HepG2 (cell line): ENCODE results near the gene ABCC1. TPM values are rescaled to one million over a fixed set of nuclear protein-coding genes. Genes with fewer than 3 reads are reported as not detected.
A peak's percentile ranks its signal among the peaks of the same experiment; 100 is the strongest.

Source experiments
- AKAP8 ChIP-seq: sonication (generic); formaldehyde crosslinking; IDR thresholded peaks from 2 replicates; pipeline ENCODE4 v1.5.1; 2020; ENCODE audit warnings: mild to moderate bottlenecking, missing genetic modification reagents
- ESRRA ChIP-seq: sonication (generic); formaldehyde crosslinking; IDR thresholded peaks from 2 replicates; pipeline ENCODE4 v1.5.1; 2020; ENCODE audit warnings: mild to moderate bottlenecking, low read depth, missing genetic modification reagents
- FOXC1 ChIP-seq: sonication (generic); formaldehyde crosslinking; IDR thresholded peaks from 2 replicates; pipeline ENCODE4 v1.8.0; 2022; ENCODE audit warnings: mild to moderate bottlenecking, missing genetic modification reagents, borderline replicate concordance
- IKZF4 ChIP-seq: sonication (generic); formaldehyde crosslinking; IDR thresholded peaks from 2 replicates; pipeline ENCODE4 v1.5.1; 2020; ENCODE audit warnings: borderline replicate concordance, mild to moderate bottlenecking, low read depth, missing genetic modification reagents; ENCODE audit errors: not compliant biosample characterization
- MAFF ChIP-seq: IDR thresholded peaks from 2 replicates; pipeline ENCODE4 v1.6.1; 2011; ENCODE audit warnings: low read depth, low read length, improper control_type of control experiment
- MTF1 ChIP-seq: sonication (generic); formaldehyde crosslinking; IDR thresholded peaks from 2 replicates; pipeline ENCODE4 v1.5.0; 2020; ENCODE audit warnings: missing genetic modification reagents
- NCOA1 ChIP-seq: sonication (generic); formaldehyde crosslinking; IDR thresholded peaks from 2 replicates; pipeline ENCODE4 v1.9.0; 2021; ENCODE audit warnings: missing genetic modification reagents
- REL ChIP-seq: sonication (generic); formaldehyde crosslinking; conservative IDR thresholded peaks from 2 replicates; pipeline ENCODE4 v1.8.0; 2022; ENCODE audit warnings: mild to moderate bottlenecking, missing genetic modification reagents, moderate library complexity
- SALL1 ChIP-seq: sonication (generic); formaldehyde crosslinking; IDR thresholded peaks from 2 replicates; pipeline ENCODE4 v1.8.0; 2022; ENCODE audit warnings: mild to moderate bottlenecking, missing genetic modification reagents
- SIN3A ChIP-seq: IDR thresholded peaks from 2 replicates; pipeline ENCODE4 v1.6.1; 2011; ENCODE audit warnings: low read depth, mild to moderate bottlenecking, control low read depth, low read length, borderline replicate concordance
- ZBTB7A ChIP-seq: sonication (generic); formaldehyde crosslinking; IDR thresholded peaks from 2 replicates; pipeline ENCODE4 v1.8.0; 2022; ENCODE audit warnings: mild to moderate bottlenecking, missing genetic modification reagents
- ZFP36L2 ChIP-seq: sonication (generic); formaldehyde crosslinking; IDR thresholded peaks from 2 replicates; pipeline ENCODE4 v1.4.0; 2020; ENCODE audit warnings: missing genetic modification reagents
- ZNF235 ChIP-seq: sonication (generic); formaldehyde crosslinking; IDR thresholded peaks from 2 replicates; pipeline ENCODE4 v1.8.1; 2023; ENCODE audit warnings: mild to moderate bottlenecking, missing genetic modification reagents, borderline replicate concordance
- ZNF326 ChIP-seq: sonication (generic); formaldehyde crosslinking; IDR thresholded peaks from 2 replicates; pipeline ENCODE4 v1.4.0; 2020; ENCODE audit warnings: missing genetic modification reagents, borderline replicate concordance
- ZNF354B ChIP-seq: sonication (generic); formaldehyde crosslinking; IDR thresholded peaks from 2 replicates; pipeline ENCODE4 v1.8.0; 2022; ENCODE audit warnings: mild to moderate bottlenecking, missing genetic modification reagents
- ZNF430 ChIP-seq: sonication (generic); formaldehyde crosslinking; IDR thresholded peaks from 2 replicates; pipeline ENCODE4 v1.9.0; 2021; ENCODE audit warnings: mild to moderate bottlenecking, missing genetic modification reagents
- ZNF781 ChIP-seq: sonication (generic); formaldehyde crosslinking; IDR thresholded peaks from 2 replicates; pipeline ENCODE4 v1.5.1; 2020; ENCODE audit warnings: borderline replicate concordance, mild to moderate bottlenecking, missing genetic modification reagents; ENCODE audit errors: not compliant biosample characterization
- polyA plus RNA-seq, 8 experiments: library from polyadenylated mRNA; depleted of rRNA in 3 of 8; stranded (reverse) in 7 of 8; unstranded in 1 of 8; fragments of >200 nt; fragmentation: Illumina TruSeq in 4 of 8; extraction: Trizol in 4 of 8; gene quantifications; 2 replicates each; pipeline versions ENCODE4 v1.2.1 to v1.2.3, GENCODE V29; 2011 to 2016; ENCODE audit warnings: low read depth in 4 of 8, missing spikeins in 1 of 8, mixed read lengths in 1 of 8; ENCODE audit not compliant: insufficient read depth in 1 of 8
- total RNA-seq, 5 experiments: library from RNA; depleted of rRNA; stranded (reverse); fragments of >200 nt; fragmentation: Illumina TruSeq; extraction: Trizol; gene quantifications; 2 replicates each; pipeline ENCODE4 v1.2.3, GENCODE V29; 2016; ENCODE audit warnings: low read depth in 1 of 5
- TF ChIP-seq, protein P1 (sequence below): sonication (generic); formaldehyde crosslinking; IDR thresholded peaks from 2 replicates; pipeline ENCODE4 v1.4.0; 2020; ENCODE audit warnings: mild to moderate bottlenecking, low read depth, missing genetic modification reagents
- TF ChIP-seq, protein P2 (sequence below): sonication (generic); formaldehyde crosslinking; IDR thresholded peaks from 2 replicates; pipeline ENCODE4; 2020; ENCODE audit warnings: missing genetic modification reagents, mild to moderate bottlenecking, borderline replicate concordance
- TF ChIP-seq, protein P3 (sequence below): sonication (generic); formaldehyde crosslinking; IDR thresholded peaks from 2 replicates; pipeline ENCODE4 v1.4.0; 2020; ENCODE audit warnings: missing genetic modification reagents
- TF ChIP-seq, protein P4 (sequence below): sonication (generic); formaldehyde crosslinking; IDR thresholded peaks from 2 replicates; pipeline ENCODE4 v1.5.1; 2020; ENCODE audit warnings: mild to moderate bottlenecking, missing genetic modification reagents, borderline replicate concordance

ABCC1 gene
- total and polyA plus RNA-seq, 2 of the 13 experiments (the other 11 are each of a cell fraction or from before 2014, with no cell fraction given), result 13.0 to 30.6 TPM

DNA sequence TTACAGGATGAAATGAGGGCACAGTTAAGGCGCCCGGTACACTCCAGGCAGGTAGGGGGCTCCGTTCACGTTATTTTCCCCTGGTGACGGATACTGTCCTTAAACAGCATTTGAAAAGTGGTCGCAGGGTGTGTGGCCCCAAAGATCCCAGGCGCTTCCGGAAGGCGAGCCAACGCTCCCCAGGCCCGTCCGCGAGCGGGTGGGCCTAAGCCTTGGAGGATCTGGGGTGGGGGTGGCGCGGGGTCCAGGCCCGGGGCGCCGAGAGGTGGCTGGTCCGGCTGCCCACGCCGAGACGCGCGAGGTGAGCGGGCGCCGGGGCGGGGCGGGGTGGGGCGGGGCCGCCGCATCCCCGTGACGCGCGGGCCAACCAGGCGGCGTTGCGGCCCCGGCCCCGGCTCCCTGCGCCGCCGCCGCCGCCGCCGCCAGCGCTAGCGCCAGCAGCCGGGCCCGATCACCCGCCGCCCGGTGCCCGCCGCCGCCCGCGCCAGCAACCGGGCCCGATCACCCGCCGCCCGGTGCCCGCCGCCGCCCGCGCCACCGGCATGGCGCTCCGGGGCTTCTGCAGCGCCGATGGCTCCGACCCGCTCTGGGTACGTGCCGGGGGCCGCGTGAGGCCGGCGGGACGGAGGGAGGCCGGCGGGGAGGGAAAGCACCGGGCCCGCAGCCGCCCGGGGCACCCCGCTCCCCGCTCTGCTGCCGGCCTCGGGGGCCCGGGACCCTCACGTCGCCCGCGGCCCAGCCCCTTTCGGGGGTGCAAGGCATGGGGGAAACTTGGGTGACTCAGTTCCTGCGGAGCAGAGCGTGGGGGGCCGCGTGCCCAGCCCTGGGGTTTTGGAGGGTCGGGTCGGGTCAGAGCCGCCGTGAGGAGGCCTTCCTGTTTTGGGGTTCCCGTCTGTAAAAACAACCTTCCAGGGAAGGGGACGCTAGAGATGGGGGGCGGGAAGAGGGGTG is at the start of gene ABCC1 (continued):
- TF ChIP-seq, protein P1, sequence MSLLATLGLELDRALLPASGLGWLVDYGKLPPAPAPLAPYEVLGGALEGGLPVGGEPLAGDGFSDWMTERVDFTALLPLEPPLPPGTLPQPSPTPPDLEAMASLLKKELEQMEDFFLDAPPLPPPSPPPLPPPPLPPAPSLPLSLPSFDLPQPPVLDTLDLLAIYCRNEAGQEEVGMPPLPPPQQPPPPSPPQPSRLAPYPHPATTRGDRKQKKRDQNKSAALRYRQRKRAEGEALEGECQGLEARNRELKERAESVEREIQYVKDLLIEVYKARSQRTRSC (CRISPR knock-in tag), result no peak
- no peak for TF ChIP-seq ZNF430
- no peak for TF ChIP-seq MAFF
- TF ChIP-seq, protein P2, sequence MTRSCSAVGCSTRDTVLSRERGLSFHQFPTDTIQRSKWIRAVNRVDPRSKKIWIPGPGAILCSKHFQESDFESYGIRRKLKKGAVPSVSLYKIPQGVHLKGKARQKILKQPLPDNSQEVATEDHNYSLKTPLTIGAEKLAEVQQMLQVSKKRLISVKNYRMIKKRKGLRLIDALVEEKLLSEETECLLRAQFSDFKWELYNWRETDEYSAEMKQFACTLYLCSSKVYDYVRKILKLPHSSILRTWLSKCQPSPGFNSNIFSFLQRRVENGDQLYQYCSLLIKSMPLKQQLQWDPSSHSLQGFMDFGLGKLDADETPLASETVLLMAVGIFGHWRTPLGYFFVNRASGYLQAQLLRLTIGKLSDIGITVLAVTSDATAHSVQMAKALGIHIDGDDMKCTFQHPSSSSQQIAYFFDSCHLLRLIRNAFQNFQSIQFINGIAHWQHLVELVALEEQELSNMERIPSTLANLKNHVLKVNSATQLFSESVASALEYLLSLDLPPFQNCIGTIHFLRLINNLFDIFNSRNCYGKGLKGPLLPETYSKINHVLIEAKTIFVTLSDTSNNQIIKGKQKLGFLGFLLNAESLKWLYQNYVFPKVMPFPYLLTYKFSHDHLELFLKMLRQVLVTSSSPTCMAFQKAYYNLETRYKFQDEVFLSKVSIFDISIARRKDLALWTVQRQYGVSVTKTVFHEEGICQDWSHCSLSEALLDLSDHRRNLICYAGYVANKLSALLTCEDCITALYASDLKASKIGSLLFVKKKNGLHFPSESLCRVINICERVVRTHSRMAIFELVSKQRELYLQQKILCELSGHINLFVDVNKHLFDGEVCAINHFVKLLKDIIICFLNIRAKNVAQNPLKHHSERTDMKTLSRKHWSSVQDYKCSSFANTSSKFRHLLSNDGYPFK (CRISPR knock-in tag), result no peak
- TF ChIP-seq IKZF4, result peak; percentile 25
- TF ChIP-seq, protein P3, sequence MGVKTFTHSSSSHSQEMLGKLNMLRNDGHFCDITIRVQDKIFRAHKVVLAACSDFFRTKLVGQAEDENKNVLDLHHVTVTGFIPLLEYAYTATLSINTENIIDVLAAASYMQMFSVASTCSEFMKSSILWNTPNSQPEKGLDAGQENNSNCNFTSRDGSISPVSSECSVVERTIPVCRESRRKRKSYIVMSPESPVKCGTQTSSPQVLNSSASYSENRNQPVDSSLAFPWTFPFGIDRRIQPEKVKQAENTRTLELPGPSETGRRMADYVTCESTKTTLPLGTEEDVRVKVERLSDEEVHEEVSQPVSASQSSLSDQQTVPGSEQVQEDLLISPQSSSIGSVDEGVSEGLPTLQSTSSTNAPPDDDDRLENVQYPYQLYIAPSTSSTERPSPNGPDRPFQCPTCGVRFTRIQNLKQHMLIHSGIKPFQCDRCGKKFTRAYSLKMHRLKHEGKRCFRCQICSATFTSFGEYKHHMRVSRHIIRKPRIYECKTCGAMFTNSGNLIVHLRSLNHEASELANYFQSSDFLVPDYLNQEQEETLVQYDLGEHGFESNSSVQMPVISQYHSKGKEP (CRISPR knock-in tag), result no peak
- TF ChIP-seq ESRRA (CRISPR knock-in tag), result no peak
- TF ChIP-seq SIN3A, result peak; percentile 25; the same call in 1 of the 2 replicates
- no peak for TF ChIP-seq ZFP36L2 (CRISPR knock-in tag)
- TF ChIP-seq FOXC1 (CRISPR knock-in tag), result no peak
- TF ChIP-seq MTF1, result no peak
- TF ChIP-seq ZNF235 (CRISPR knock-in tag), result 0 out of 2 replicates have a peak, but pooled peaks have one; percentile 79
- TF ChIP-seq, protein P4, sequence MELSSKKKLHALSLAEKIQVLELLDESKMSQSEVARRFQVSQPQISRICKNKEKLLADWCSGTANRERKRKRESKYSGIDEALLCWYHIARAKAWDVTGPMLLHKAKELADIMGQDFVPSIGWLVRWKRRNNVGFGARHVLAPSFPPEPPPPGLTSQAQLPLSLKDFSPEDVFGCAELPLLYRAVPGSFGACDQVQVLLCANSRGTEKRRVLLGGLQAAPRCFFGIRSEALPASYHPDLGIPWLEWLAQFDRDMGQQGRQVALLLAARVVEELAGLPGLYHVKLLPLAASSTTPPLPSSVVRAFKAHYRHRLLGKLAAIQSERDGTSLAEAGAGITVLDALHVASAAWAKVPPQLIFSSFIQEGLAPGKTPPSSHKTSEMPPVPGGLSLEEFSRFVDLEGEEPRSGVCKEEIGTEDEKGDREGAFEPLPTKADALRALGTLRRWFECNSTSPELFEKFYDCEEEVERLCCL, result 0 out of 2 replicates have a peak, but pooled peaks have one; percentile 40
- no peak for TF ChIP-seq ZNF354B (CRISPR knock-in tag)
- TF ChIP-seq NCOA1 (CRISPR knock-in tag), result no peak
- TF ChIP-seq AKAP8 (CRISPR knock-in tag), result no peak
- no peak for TF ChIP-seq ZNF781
- TF ChIP-seq REL, result no peak
- peak; percentile 24; the same call in 1 of the 2 replicates for TF ChIP-seq SALL1 (CRISPR knock-in tag)
- 0 out of 2 replicates have a peak, but pooled peaks have one; percentile 52 for TF ChIP-seq ZBTB7A
- no peak for TF ChIP-seq ZNF326 (CRISPR knock-in tag)
